ENCODE results near the gene LRMDA. TPM values are rescaled to one million over a fixed set of nuclear protein-coding genes. Genes with fewer than 3 reads are reported as not detected.

LRMDA gene
- total RNA-seq, 1 experiment from 2014 or later: 4.8 TPM

- no peak for TF ChIP-seq CEBPB (IDR thresholded peaks at IDR 0.05; ENCODE audit: low read depth)
- no peak for TF ChIP-seq SIN3A (IDR thresholded peaks at IDR 0.05; ENCODE audit: low read depth)
- TF ChIP-seq FOSL1 (IDR thresholded peaks at IDR 0.05; ENCODE audit: low read depth): no peak
- no peak for TF ChIP-seq REST (IDR thresholded peaks at IDR 0.05; ENCODE audit: low read depth)
- TF ChIP-seq EGR1 (IDR thresholded peaks at IDR 0.05; ENCODE audit: low read depth): no peak
- TF ChIP-seq ZNF274 (IDR thresholded peaks at IDR 0.05; ENCODE audit: low read depth, low read length): no peak
- ATAC-seq (no peak), DNase-seq (ENCODE audit: low read depth, low spot score) (no peak)
- Histone ChIP-seq H4K20me1 (ENCODE audit: insufficient read depth) (no peaks in the 10 kb centered on the region), H3K36me3 (ENCODE audit: control insufficient read depth in 1 of 2, insufficient read depth in 2 of 2, low read length in 2 of 2) (no peaks in the 10 kb centered on the region), H3K9me3 (ENCODE audit: control insufficient read depth in 1 of 2, insufficient read depth in 1 of 2, low read depth in 1 of 2, low read length in 2 of 2) (no peaks in the 10 kb centered on the region), H3K4me3 (replicated peaks in 1 of 2; ENCODE audit: low read depth in 1 of 2, low read length in 2 of 2) (no peak overlapping the region), H3K27ac (ENCODE audit: low read depth, low read length) (no peak overlapping the region), H2AFZ (ENCODE audit: low read depth, low read length, poor library complexity, severe bottlenecking) (no peak overlapping the region), H3K9ac (ENCODE audit: low read length) (no peak overlapping the region), H3K9me2 (ENCODE audit: insufficient read depth) (no peaks in the 10 kb centered on the region), H3K79me2 (ENCODE audit: insufficient read depth, low read length) (no peaks in the 10 kb centered on the region), H3K27me3 (ENCODE audit: insufficient read depth, low read length) (peaks cover 13% of the 10 kb centered on the region; the same call in 1 of the 2 replicates), H3K4me1 (ENCODE audit: control insufficient read depth in 1 of 2, insufficient read depth in 2 of 2, low read length in 2 of 2) (no peaks in the 10 kb centered on the region), H3K4me2 (ENCODE audit: low read length) (no peak overlapping the region)
- CTCF ChIA-PET: no interaction called here
- RAD21 ChIA-PET (ENCODE audit: low non-redundant PET in 1 of 2, low total read pairs in 2 of 2, uncharacterized antibody in 2 of 2, unreplicated experiment in 2 of 2): no interaction called here
- no TSS peak for BruUV-seq (replicated peaks)
- intact Hi-C loops (cut with micrococcal nuclease): no loop called here
- POLR2A ChIA-PET: no interaction called here
These were observed 437.1 kb downstream of the LRMDA start for GRCh38 chr10:75868574-75868973.

DNA sequence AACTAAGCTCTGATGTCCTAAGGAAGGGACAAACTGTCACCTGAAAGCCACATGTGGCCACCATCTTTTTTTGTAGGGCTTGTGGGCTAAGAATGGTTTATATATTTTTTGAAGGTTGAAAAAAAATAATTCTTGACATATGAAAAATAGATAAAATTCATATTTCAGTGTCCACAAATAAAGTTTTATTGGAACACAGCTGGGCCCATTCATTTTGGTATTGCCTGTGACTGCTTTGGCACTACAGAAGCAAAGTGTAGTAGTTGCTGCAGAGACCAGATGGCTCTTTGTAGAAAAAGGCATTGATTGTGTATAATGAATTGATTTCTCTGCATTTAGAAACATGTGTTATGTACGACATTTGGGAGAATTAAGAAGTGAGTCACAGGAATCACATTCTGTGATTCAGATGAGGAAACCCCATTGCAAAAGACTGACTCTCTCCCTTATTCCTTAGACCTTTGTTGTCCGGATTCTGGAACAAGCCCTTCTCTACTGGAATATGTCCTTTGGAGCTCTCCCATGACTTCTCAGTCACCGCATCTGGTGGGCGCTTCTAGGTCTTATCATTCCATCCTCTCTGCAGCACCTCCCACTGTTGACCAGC lies 438.7 kb downstream of the LRMDA start:
- Histone ChIP-seq H3K9ac (ENCODE audit: low read length) (no peak overlapping the region), H3K27me3 (ENCODE audit: insufficient read depth, low read length) (peaks cover 25% of the 10 kb centered on the region), H3K9me3 (ENCODE audit: control insufficient read depth in 1 of 2, insufficient read depth in 1 of 2, low read depth in 1 of 2, low read length in 2 of 2) (no peaks in the 10 kb centered on the region), H3K4me1 (ENCODE audit: control insufficient read depth in 1 of 2, insufficient read depth in 2 of 2, low read length in 2 of 2) (no peaks in the 10 kb centered on the region), H3K9me2 (ENCODE audit: insufficient read depth) (no peaks in the 10 kb centered on the region), H3K79me2 (ENCODE audit: insufficient read depth, low read length) (no peaks in the 10 kb centered on the region), H3K27ac (ENCODE audit: low read depth, low read length) (no peak overlapping the region), H3K4me2 (ENCODE audit: low read length) (no peak overlapping the region), H4K20me1 (ENCODE audit: insufficient read depth) (no peaks in the 10 kb centered on the region), H3K36me3 (ENCODE audit: control insufficient read depth in 1 of 2, insufficient read depth in 2 of 2, low read length in 2 of 2) (no peaks in the 10 kb centered on the region), H2AFZ (ENCODE audit: low read depth, low read length, poor library complexity, severe bottlenecking) (no peak overlapping the region), H3K4me3 (replicated peaks in 1 of 2; ENCODE audit: low read depth in 1 of 2, low read length in 2 of 2) (no peak overlapping the region)
- CTCF ChIA-PET: no interaction called here
- RAD21 ChIA-PET (ENCODE audit: low non-redundant PET in 1 of 2, low total read pairs in 2 of 2, uncharacterized antibody in 2 of 2, unreplicated experiment in 2 of 2): no interaction called here
- BruUV-seq (replicated peaks): no TSS peak
- intact Hi-C loops (cut with micrococcal nuclease): no loop called here
- POLR2A ChIA-PET: no interaction called here
- no peak for DNase-seq (ENCODE audit: low read depth, low spot score)
- no peak for ATAC-seq
- TF ChIP-seq REST (IDR thresholded peaks at IDR 0.05; ENCODE audit: low read depth): no peak
- no peak for TF ChIP-seq SP1 (IDR thresholded peaks at IDR 0.05; ENCODE audit: low read depth)
- TF ChIP-seq POLR2AphosphoS5 (IDR thresholded peaks at IDR 0.05; ENCODE audit: low read depth, low read length): no peak
- TF ChIP-seq CEBPB (IDR thresholded peaks at IDR 0.05; ENCODE audit: low read depth): no peak
- TF ChIP-seq POLR2A (IDR thresholded peaks at IDR 0.05; ENCODE audit: borderline replicate concordance, extremely low read depth, insufficient read depth, insufficient read length): no peak
- no peak for TF ChIP-seq RAD21 (IDR thresholded peaks at IDR 0.05; ENCODE audit: low read depth)
- TF ChIP-seq ZNF274 (IDR thresholded peaks at IDR 0.05; ENCODE audit: low read depth, low read length): no peak
- TF ChIP-seq ELF1 (IDR thresholded peaks at IDR 0.05; ENCODE audit: borderline replicate concordance, low read depth): no peak

All from HCT116 (cell line).